Type B pancreatic cell (in vitro differentiated cells): ENCODE measurements around the gene ARL16. TPM values are rescaled to one million over a fixed set of nuclear protein-coding genes. Genes with fewer than 3 reads are reported as not detected.
A peak's percentile ranks its signal among the peaks of the same experiment; 100 is the strongest.

Experiments used
- DNase-seq: peaks from one replicate; pipeline ENCODE4 v3.0.0; 2021; ENCODE audit warnings: mixed read lengths; ENCODE audit not compliant: unreplicated experiment; ENCODE audit errors: extremely low spot score
- H3K27ac Mint-ChIP-seq: 2 replicates; pipeline ENCODE4 v1.8.0; 2021; ENCODE audit warnings: mild to moderate bottlenecking, mixed read lengths
- H3K27me3 Mint-ChIP-seq: 2 replicates; pipeline ENCODE4 v1.8.0; 2021; ENCODE audit warnings: mixed read lengths
- H3K36me3 Mint-ChIP-seq: 2 replicates; pipeline ENCODE4 v1.8.0; 2021; ENCODE audit warnings: mixed read lengths
- H3K4me1 Mint-ChIP-seq: one replicate; pipeline ENCODE4 v1.8.0; 2021; ENCODE audit warnings: mixed read lengths; ENCODE audit not compliant: unreplicated experiment
- H3K4me3 Mint-ChIP-seq: 2 replicates; pipeline ENCODE4 v1.8.0; 2021; ENCODE audit warnings: mild to moderate bottlenecking, mixed read lengths
- H3K9me3 Mint-ChIP-seq: 2 replicates; pipeline ENCODE4 v1.8.0; 2021; ENCODE audit warnings: mixed read lengths
- total RNA-seq: library from RNA; stranded (reverse); gene quantifications from 2 replicates; pipeline ENCODE4 v1.2.1, GENCODE V29; 2021; ENCODE audit warnings: low replicate concordance
- TF ChIP-seq, protein P1 (sequence below): fragments of 200-600 bp; sonication (generic); conservative IDR thresholded peaks from 2 replicates; pipeline ENCODE4 v1.5.0; 2021; ENCODE audit warnings: antibody characterized with exemption, mild to moderate bottlenecking

Gene ARL16
- total RNA-seq, 1 donor from 2014 or later: 47.2 TPM

DNA sequence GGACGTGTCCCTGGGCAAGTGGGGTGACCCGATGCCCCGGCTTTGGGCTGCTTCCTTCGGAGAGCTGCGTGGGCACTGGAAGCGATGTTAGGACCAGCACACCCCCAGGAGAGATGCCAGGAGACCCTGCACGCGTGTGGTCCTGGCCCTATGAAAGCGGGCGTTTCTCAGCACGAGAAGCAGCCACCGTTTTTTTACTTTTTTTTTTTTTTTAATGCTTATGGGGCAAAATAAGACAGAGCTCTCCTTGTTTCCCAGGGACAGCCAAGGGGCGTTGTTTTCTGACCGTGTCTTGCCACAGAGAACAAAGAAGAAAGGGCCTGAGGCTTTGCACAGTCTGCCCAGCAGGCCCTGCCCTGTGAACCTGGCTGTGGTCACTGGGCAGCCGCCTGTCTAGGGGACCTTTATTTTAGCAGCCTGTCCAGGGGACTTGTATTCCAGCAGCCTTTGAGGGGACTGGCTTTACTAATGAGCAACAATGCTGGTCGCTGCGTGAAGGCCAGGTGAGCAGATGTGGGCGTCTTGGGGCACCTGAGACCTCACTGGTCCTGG, 29.5 kb upstream of the ARL16 start:
- TF ChIP-seq, protein P1, sequence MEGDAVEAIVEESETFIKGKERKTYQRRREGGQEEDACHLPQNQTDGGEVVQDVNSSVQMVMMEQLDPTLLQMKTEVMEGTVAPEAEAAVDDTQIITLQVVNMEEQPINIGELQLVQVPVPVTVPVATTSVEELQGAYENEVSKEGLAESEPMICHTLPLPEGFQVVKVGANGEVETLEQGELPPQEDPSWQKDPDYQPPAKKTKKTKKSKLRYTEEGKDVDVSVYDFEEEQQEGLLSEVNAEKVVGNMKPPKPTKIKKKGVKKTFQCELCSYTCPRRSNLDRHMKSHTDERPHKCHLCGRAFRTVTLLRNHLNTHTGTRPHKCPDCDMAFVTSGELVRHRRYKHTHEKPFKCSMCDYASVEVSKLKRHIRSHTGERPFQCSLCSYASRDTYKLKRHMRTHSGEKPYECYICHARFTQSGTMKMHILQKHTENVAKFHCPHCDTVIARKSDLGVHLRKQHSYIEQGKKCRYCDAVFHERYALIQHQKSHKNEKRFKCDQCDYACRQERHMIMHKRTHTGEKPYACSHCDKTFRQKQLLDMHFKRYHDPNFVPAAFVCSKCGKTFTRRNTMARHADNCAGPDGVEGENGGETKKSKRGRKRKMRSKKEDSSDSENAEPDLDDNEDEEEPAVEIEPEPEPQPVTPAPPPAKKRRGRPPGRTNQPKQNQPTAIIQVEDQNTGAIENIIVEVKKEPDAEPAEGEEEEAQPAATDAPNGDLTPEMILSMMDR: no peak
- H3K27ac Mint-ChIP-seq: peak overlapping the region; percentile 95
- H3K9me3 Mint-ChIP-seq: no peaks in the 10 kb centered on the region

DNA sequence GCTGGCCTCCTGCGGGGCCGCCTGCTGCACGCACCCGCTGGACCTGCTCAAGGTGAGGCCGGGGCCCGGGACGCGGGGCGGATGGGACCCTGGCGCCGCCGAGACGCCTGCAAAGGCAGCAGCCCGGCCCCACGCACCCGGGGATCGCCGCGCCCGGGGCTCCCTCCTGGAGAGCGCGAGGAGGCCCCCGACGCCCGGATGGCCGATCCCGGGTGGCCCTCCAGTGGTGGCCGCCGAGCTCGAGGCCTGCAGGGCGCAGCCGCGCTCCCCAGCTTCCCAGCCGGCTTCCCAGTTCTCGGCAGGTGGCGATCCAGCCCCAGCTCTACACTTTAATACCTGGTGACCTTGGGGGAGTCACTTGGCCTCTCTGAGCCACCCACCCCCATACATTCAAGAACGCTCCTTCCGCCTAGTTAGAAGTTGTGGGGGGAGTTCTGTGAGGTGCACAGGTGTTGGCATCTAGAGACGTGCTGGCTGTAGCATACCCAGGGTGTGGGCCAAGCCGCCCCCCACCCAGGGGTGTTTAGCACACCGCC, 28.9 kb upstream of the ARL16 start:
- no peaks in the 10 kb centered on the region for H3K36me3 Mint-ChIP-seq
- peak overlapping the region; percentile 94 for H3K4me3 Mint-ChIP-seq
- TF ChIP-seq, protein P1: peak; percentile 27
- H3K27ac Mint-ChIP-seq: peak overlapping the region; percentile 95
- DNase-seq: no peak
- no peaks in the 10 kb centered on the region for H3K9me3 Mint-ChIP-seq
- peaks cover 8% of the 10 kb centered on the region for H3K4me1 Mint-ChIP-seq
- H3K27me3 Mint-ChIP-seq: peaks cover 8% of the 10 kb centered on the region

More for the DNA sequence above, 29.5 kb upstream of the ARL16 start:
- peaks cover 8% of the 10 kb centered on the region for H3K4me1 Mint-ChIP-seq
- H3K27me3 Mint-ChIP-seq: peaks cover 8% of the 10 kb centered on the region
- no peaks in the 10 kb centered on the region for H3K36me3 Mint-ChIP-seq
- H3K4me3 Mint-ChIP-seq: peak overlapping the region; percentile 94
- DNase-seq: no peak

DNA sequence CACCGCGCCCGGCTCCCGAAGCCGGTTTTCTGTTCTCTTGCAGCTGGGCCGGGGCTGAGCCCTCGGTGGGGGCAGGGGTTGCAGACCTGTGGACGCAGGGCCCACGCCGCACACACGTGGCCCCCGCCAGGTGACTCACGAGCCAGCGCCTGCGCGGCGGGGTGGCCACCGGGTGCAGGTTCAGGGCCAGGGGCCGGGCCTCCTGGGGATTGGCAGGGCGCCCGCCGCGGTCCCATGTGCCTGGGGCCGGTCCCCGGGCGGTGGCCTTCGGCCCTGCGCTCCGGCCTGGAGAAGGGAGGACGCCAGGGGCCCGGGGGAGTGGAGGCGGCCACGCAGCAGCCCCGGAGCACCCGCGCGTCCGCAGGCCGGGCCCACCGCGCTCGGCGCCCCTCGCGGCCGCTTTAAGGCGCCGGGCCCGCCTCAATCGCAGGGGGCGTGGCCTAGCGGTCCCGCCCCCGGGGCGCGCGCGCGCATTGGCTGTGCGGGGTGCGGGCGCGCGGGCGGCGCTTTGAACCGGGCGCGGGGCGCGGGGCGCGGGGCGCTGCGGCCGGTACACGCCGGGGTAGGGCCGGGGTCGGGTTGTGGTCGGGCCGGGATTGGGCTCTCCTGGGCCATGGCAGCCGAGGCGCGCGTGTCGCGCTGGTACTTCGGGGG, 28.3 kb upstream of the ARL16 start, which contains the start of gene SLC25A10:
Gene SLC25A10 (plus strand): TSS at position 471 of the 654 bp plus-strand sequence. CDS start 143 bp downstream, at position 614.
- H3K4me1 Mint-ChIP-seq: peaks cover 8% of the 10 kb centered on the region
- no peaks in the 10 kb centered on the region for H3K9me3 Mint-ChIP-seq
- TF ChIP-seq, protein P1: peak; percentile 30
- H3K4me3 Mint-ChIP-seq: peak within 1 kb of the TSS; percentile 94
- peak within 1 kb of the TSS; percentile 95 for H3K27ac Mint-ChIP-seq
- H3K27me3 Mint-ChIP-seq: peaks cover 8% of the 10 kb centered on the region
- H3K36me3 Mint-ChIP-seq: no peaks in the 10 kb centered on the region
- no peak for DNase-seq

DNA sequence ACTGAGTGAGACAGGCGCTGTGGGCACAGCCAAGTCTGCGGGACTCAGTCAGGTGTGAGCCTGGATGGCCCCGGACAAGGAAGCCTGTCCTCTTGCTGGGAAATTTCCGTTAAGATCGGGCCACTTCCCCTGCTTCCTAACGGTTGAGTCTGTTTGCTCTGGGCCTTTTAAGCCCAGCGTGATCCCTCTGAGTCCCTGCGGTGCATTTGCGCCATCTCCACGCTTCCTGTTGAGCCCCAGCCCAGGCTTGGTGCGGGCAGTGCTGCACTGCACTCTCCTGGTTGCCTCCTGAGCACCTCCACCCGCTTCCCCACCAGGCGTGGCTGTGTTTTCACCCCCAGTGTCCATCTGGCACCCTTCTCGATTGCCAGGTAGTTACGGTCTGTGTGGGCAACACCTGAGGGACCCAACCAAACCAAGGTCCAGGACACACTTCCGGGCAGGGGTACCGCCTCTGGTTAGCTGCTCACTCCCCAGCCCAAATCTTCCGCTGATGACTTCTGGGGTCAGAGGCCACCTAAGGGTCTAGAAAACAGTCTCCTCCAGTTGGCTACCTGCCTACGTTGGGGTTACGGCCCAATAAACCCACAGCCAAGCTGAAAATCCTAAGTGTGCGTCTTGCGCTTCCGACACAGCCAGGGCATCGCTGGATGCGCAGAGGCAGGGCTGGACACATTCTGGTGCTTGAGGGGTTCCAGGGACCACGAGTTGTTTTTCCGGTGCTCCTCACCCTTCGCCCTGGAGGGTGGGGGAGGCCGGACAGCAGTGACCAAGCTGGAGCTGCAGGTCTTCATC, 27.1 kb upstream of the ARL16 start:
- Mint-ChIP-seq H3K27me3 (peaks cover 8% of the 10 kb centered on the region), H3K9me3 (no peaks in the 10 kb centered on the region), H3K36me3 (peaks cover 3% of the 10 kb centered on the region), H3K4me1 (peaks cover 8% of the 10 kb centered on the region), H3K27ac (no peak overlapping the region), H3K4me3 (peak overlapping the region; percentile 73)
- TF ChIP-seq, protein P1: no peak
- DNase-seq: no peak

DNA sequence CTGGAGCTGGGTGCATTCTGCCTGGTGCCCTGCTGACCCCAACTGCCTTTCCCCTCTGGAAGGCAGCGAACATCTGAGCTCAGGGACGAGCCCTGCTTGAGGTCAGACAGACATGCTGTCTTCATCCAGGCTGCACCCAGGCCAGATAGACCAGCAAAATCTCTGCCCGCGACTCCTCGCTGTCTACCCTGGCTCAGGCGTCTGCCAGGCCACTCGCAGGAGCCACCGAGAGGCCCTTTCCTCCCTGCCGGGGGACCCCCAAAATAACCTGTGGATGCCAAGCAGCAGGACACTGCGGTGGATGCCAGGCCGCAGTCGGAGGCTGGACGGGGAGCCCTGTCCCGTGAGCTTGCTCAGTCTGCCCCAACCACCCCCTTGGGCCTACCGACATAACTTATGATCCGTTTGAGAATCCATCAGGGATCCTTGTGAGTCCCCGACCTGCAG, 25.2 kb upstream of the ARL16 start:
- Mint-ChIP-seq H3K36me3 (peaks cover 8% of the 10 kb centered on the region), H3K4me3 (peak overlapping the region; percentile 55), H3K4me1 (peaks cover 8% of the 10 kb centered on the region), H3K9me3 (no peaks in the 10 kb centered on the region), H3K27ac (peak overlapping the region; percentile 67), H3K27me3 (peaks cover 8% of the 10 kb centered on the region)
- TF ChIP-seq, protein P1: no peak
- no peak for DNase-seq
